HG02870 (cell line): ENCODE measurements around the gene CDK5.

ENCODE experiments used
- ATAC-seq: cut with Tn5 transposase; IDR thresholded peaks from one replicate; pipeline ENCODE4 v1.9.1; 2021; ENCODE audit warnings: mild to moderate bottlenecking, moderate library complexity; ENCODE audit not compliant: unreplicated experiment

Gene CDK5

DNA sequence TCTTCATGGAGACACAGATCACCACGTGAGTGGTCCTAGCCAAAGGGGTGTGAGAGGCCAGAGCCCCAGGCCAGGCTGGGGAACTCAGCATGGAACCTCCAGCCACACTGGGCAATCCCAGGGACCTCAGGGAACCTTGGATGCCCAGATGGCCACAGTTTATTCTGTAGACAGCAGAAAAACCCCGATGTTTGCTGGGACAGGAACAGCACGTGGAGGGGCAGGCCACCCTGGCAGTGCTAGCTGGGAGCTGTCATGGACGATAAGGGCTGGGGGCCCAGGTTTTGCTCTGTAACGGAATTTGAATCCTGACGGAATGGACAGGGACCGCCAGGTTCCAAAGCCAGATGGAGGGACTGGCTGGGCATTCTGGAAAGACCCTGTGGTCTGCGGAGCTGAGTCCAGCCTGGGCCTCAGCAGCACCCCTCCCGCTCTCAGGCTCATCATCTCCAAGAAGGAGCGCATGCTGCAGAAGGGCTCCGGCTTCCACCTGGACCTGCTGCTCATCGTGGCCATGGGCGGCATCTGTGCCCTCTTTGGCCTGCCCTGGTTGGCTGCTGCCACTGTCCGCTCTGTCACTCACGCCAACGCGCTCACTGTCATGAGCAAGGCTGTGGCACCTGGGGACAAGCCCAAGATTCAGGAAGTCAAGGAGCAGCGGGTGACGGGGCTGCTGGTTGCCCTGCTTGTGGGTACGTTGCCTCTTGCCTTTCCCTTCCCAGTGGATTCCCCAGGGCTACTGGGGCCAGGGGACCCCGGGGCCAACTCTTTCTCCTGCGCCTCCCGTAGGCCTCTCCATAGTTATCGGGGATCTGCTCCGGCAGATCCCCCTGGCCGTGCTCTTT lies 17.3 kb upstream of the CDK5 start:
- ATAC-seq, result no peak

DNA sequence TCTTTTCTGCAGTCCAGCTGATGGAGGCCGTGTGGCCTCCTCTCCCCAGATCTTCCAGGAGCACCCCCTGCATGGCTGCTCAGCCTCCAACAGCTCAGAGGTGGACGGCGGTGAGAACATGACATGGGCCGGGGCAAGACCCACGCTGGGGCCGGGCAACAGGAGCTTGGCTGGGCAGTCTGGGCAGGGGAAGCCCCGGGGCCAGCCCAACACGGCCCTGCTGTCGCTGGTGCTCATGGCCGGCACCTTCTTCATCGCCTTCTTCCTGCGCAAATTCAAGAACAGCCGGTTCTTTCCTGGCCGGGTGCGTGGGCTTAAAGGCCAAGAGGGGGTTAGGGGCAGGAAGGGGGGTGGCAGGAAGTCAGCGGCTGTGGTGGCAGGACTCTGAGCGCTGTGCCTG lies 16.3 kb upstream of the CDK5 start:
- no peak for ATAC-seq

DNA sequence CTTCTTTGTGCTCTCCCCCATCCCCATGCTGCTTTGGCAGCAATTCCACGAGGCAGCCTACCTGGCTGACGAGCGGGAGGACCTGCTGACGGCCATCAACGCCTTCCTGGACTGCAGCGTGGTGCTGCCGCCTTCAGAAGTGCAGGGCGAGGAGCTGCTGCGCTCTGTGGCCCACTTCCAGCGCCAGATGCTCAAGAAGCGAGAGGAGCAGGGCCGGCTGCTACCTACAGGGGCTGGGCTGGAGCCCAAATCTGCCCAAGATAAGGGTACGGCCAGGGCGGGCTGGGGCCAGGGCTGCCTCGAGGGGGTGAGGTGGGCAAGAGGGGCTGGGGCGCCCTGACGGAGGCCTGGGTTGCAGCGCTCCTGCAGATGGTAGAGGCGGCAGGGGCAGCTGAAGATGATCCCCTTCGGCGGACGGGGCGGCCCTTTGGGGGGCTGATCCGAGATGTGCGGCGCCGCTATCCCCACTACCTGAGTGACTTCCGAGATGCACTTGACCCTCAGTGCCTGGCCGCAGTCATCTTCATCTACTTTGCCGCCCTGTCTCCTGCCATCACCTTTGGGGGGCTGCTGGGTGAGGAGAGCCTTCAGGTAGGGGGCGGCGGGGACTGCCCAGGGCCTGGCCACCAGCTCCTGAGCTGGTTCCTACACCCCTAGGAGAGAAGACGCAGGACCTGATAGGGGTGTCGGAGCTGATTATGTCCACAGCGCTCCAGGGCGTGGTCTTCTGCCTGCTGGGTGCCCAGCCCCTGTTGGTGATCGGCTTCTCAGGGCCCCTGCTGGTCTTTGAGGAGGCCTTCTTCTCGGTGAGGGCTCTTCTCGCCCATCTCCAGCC lies 13.6 kb upstream of the CDK5 start:
- ATAC-seq, result no peak

DNA sequence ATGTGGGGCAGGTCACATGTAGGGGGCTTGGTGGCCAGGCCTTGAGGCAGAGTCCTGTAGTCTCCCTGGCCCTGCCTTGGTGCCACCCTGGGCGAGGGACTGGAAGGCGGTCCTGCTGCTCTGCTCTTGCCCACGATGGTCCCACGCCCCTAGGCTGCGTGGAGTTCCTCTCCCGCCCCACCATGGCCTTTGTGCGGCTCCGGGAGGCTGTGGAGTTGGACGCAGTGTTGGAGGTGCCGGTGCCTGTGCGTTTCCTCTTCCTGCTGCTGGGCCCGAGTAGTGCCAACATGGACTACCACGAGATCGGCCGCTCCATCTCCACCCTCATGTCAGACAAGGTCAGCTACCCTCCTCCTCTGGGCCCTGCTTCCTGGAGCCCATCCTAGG lies 12.9 kb upstream of the CDK5 start:
- no peak for ATAC-seq

DNA sequence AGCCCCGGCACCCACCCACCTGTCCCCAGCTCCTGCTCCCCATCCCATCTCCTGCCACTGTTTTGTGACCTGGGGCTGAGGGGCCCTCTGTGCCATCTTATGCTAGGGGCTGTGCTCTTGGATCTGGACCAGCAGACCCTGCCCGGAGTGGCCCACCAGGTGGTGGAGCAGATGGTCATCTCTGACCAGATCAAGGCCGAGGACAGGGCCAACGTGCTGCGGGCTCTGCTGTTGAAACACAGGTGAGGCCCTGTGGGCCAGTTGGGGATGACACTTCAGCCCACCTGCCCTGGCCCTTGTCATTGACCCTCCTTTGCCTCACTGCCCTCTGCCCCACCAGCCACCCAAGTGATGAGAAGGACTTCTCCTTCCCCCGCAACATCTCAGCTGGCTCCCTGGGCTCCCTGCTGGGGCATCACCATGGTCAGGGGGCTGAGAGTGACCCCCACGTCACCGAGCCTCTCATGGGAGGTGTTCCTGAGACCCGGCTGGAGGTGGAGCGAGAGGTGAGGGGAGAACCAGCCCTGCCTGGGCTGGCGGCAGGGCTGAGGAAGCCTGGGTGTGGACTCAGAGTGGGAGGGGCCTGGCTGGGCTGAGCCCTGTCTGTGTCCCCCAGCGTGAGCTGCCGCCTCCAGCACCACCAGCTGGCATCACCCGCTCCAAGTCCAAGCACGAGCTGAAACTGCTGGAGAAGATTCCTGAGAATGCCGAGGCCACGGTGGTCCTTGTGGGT lies 12.3 kb upstream of the CDK5 start:
- ATAC-seq, result no peak

DNA sequence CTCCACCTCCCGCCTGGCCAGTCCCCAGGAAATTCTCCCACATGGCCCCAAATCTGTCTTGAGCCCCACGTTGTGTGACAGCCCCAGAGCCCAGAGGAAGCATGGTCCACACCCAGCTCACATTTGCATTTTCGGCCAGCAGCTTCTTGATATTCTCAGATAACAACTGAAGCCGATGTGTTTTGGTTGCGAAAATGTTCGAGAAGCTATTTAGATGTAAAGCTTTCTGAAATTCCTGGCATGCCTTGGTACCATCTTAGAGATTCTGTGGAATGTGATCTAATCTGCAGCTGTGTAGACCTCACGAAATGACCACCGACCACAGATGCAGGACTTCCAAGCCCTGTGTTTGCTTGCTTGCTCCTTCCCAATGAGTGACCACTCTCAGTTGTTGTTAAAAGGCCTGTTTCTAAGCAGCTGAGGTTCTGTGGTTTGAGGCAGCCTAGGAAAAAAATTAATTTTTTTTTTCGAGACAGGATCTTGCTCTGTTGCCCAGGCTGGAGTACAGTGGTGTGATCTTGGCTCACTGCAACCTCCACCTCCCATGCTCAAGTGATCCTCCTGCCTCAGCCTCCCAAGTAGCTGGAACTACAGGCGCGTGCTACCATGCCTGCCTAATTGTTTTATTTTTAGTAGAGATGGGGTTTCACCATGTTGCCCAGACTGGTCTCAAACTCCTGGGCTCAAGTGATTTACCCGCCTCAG lies 10.5 kb upstream of the CDK5 start:
- no peak for ATAC-seq

DNA sequence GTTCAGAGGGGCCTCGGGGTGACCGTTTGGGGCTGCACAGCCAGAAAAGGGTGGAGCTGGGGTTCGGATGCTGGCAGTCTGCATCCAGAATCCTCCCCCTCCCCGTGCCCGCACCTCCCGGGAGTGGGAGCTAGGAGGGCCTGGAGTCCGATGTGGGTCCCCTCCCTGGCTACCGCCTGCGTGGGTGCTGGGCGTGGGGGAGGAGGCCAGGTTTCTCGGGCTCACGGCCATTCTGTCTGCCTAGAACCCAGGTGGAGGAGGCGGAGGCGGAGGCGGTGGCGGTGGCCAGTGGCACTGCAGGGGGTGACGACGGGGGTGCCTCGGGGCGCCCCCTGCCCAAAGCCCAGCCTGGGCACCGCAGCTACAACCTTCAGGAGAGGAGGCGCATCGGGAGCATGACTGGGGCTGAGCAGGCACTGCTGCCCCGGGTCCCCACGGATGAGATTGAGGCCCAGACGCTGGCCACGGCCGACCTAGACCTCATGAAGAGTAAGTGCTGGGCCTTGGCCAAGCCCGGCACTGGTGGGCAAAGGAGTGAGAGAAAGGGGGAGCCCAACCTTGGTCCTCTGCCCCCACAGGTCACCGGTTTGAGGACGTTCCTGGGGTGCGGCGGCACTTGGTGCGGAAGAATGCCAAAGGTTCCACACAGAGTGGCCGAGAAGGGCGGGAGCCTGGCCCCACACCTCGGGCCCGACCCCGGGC lies 8.7 kb upstream of the CDK5 start:
- no peak for ATAC-seq

DNA sequence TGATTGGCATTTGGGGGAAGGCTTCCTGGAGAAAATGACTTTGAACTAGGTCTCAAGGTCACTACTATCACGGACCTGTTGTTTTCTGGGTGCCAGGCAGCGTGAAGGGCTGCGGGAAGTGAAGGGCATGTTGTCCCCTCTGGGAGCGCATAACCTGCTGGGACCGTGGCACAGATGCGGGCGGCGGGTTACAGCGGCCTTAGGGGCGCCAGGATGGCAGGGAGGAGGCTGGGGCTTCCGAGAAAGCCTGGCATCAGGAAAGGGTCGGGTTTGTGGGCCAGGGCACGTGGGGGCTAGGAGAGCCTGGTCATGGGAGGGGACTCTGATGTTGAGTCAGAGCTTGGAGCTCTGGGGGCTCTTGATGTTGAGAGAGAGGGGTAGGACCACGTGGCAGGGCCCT lies 7.8 kb upstream of the CDK5 start:
- ATAC-seq, result no peak

DNA sequence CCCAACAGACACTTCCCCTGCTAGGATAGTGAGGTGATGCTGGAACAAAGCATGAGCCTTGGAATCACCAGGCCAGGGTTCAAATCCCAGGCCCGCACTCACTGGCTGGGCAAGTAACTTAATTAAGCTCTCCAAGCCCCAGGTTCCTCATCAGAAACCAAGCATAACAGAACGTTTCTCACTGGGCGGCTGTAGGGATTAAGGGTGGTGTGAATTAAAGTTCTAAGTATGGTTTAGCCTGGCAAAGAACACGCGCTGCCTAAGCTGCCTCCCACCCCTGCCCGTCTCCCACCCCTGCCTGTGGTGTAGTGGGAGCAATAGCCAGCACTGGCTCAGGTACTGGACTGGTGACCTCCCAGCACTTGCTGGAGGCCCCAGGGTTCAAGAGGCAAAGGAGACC lies 7.3 kb upstream of the CDK5 start:
- ATAC-seq, result no peak

DNA sequence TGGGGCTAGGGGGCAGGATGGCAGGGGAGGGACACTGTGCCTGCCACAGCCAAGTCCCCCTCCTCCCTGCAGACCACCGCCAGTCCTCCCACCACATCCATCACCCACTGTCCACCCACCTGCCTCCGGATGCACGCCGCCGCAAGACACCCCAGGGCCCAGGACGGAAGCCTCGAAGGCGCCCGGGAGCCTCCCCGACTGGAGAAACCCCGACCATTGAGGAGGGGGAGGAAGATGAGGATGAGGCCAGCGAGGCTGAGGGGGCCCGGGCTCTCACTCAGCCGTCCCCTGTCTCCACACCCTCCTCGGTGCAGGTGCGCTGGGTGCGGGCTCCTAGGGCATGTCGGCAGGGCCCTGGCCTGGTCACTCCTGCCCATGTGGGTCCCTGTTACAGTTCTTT lies 6.8 kb upstream of the CDK5 start:
- ATAC-seq, result no peak

DNA sequence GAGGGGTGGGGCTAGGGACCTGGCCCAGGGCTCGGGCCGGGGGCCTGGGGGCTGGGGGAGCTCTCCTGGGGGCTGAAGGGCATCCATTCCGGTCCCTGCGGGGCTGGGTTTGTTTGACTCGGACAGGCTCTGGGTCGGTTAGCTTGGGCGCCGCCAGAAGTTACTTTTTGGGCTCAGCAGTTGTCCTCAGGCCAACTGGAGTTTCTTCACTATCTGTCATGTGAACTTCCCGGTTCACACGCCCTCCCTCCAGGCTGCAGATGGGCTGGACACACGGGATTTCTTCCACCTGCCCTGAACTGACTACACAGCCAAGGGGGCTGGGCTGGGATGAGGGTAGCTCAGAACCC lies 5.5 kb upstream of the CDK5 start:
- ATAC-seq, result no peak

DNA sequence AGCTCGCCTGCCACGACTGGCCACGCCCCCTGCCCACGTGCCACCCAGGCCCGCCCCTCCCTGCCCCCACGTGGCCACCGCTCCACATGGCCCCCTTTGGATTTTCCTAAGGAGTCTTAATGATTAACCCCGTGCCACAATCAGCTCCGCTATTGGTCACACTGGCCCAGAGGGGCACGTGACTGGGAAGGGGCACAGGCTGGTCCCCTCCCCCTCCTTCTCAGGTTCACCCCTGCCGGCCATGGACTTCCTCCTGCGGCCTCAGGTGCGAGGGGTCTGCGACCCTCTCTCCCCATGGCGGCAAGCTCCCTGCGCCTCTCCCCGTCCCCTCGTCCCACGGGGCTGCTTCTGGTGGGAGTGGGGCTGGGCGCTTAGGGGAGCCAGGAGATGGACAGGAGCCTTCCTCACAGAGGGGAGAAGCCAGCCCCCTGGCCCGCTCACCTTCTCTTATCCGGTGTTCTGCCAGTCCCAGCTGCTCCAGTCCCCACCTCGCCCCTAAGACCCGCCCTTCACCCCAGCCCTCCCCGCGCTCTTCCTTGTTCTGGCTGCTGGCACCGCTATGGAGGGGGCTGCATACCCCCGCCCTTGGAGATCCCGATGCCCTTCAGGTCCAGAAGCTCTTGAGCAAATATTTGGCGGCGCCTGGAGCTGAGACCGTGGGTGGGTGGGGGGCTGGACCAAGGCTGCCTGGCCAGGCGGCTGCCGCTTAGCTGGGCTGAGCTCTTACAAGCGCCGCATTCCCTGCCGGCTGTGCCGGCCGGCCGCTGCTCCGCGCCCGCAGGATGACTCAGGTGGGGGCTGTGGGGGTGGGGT lies 4.9 kb upstream of the CDK5 start:
- no peak for ATAC-seq

DNA sequence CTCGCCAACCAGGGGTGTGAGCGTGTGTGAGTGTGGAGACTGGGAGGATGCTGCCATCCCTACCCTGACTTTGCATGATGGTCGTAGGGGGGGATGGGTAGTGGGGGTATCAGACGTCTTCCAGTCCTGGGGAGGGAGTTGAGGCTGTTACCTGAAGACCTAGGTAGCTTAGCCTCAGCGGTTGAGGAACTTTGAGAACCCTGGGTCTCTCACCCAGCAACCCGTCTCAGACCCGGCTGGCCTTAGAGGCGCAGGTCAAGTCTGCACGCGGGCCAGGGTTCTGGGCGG lies 4.4 kb upstream of the CDK5 start:
- no peak for ATAC-seq

DNA sequence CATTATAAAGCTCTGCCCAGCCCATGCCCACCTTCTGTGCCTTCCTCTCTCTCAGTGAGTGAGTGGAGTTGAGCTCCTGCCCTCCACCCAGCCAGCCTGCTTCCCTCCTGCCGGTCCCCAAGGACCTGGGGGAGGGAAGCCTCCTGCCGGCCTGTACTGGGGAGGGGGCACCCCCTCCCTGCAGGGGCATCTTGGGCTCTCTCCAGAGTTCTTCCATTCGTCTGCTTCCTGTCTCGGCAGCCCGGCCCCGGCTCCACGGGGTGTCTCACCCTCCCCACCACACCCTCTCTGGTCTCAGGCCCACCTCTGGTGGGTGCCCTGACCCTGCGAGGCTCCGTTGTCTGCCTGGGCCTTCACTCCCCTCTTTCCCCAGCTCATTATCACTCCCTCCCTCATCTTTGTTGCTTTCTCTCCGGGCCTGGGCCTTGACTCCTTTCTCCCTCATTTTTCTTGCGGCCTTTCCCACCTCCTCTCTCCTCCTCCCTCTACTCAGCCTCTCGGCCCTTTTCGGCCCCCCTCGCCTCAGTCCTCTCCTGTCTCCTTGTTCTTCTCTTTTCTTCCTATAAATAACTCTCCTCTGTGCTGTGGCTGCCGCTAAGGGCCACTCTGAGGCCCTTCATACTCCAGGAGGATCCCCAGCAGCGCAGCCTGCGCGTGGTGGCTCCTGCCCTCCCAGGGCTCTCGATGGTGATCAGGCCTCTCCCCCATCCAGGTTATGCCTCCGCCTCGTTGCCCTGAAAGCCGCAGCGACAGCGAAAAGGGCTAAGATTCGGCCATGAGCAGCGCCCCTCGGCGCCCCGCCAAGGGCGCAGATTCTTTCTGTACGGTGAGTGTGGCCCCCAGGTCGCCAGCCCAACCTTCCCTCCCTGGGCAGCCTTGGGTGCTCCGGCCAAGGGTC lies 3.8 kb upstream of the CDK5 start:
- no peak for ATAC-seq

DNA sequence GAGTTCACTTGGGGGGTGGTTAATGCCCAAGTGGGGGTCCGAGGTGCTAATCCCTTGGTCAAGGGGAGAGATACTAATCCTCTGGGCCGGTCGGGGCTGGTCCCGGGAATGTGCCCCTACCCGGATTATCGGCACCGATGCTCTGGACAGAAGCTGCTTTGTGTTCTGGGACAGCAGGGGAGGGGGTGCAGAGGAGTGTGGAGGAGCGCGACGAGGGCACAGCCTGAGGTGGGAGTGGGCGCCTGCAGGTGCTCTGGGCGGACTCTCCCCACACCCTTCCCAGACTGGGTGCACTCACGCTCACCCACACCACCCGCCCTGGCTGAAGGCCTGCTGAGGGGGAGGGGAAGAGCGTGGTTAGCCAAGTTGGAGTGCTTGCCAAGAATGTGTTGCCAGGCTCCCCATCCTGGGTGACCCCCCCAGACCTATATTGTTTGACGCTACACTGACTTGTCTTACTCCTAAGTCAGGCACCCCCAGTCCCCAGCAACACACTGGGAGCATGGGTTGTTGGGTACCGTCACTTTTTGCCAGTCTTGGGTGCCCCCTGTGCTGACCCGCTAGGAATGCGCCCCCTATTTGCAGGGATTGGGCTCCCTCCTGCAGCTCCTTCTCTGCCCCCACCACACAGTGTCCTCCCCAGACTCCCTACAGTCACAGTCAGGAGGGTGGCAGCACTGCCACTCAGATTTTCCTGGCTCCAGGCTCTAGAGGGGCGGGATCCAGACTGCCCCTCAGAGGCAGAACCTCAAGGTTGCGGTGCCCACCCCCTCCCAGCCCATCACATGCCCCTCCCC lies 2.9 kb upstream of the CDK5 start:
- ATAC-seq, result no peak

DNA sequence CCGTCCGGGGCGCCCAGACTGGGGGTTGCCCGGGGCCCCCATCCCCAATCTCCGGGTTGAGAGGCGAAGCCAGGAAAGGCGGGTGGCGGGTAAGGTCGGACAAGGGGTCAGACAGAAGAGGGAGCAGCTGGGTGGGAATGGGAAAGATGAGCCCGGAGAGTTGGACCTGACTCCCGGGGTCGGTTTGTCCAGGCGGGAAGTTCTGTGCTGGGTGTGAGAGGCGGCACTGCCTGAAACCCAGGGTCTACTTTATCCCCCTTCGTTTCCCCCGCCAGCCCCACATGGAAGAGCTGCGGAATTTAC lies 2.4 kb upstream of the CDK5 start:
- no peak for ATAC-seq

DNA sequence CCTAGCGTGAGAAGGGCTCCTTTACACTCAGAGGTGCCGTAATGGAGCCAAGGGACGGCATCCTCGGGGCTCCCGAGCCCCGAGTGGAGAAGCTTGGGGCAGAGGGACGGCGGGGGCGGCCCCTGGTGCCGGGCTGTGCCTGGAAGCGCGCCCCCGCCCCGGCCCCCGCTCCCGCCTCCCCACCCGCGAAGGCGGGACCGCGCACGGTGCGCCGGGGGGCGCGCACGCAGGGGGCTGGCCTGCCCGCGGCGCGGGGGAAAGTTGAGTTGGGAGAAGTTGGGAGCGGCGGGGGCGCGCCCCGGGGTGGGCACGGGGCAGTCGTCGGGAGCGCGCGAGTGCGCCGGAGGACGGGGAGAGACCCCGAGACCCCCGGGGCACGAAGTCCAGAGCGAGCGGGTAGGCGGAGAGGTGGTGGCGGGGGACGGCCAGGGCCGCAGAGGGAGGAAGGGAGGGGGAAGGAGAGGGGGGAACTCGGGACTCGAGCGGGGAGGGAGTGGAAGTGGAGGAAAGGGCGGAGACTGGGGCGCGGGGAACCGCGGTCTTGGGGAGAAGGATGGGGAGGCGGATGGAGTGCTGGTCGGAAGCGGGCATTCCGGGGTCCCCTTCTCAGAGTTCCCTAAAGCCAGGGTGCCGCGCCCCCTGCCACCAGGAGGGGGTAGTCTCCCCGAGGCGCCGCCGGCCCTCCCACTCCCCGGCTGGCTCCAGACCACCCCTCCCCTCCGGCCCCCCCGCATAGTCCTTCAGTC lies 1.8 kb upstream of the CDK5 start, which contains the start of gene SLC4A2:
Gene SLC4A2, plus strand, starts transcription at position 223 of the 746 bp plus-strand sequence. CDS start 2,399 bp downstream, outside the sequence.
- ATAC-seq, result no peak
